Panc1 (cell line): ENCODE data around the gene TEX52.

Experiments used
- CTCF ChIP-seq: fragments of 450-650 bp; IDR thresholded peaks from 2 replicates; pipeline ENCODE4 v1.5.1; 2017; ENCODE audit warnings: mild to moderate bottlenecking
- POLR2AphosphoS5 ChIP-seq: IDR thresholded peaks from 2 replicates; pipeline ENCODE4 v1.6.1; 2012; ENCODE audit warnings: mild to moderate bottlenecking, low read depth, low read length, moderate library complexity

- no peak for TF ChIP-seq POLR2AphosphoS5
- no peak for TF ChIP-seq CTCF
Measured at GRCh38 chr12:2895051-2895451, 38.2 kb upstream of the TEX52 start.
